ENCODE results near the gene NUP210.

NUP210 gene

GRCh38 chr3:13272831-13273603 lies 147.1 kb downstream of the NUP210 start:
- no peak for DNase-seq

GRCh38 chr3:13269711-13270378 lies 150.3 kb downstream of the NUP210 start:
- DNase-seq: no peak

GRCh38 chr3:13268961-13269441 lies 151.1 kb downstream of the NUP210 start:
- DNase-seq: no peak

- DNase-seq: no peak
Observed at GRCh38 chr3:13268120-13268519, 152.0 kb downstream of the NUP210 start.

- no peak for DNase-seq
Observed at GRCh38 chr3:13266651-13267362, 153.3 kb downstream of the NUP210 start.

Measured in effector CD8-positive, alpha-beta T cell (primary cell).